Suppressor macrophage treated with lipopolysaccharide for 4 hours (primary cell): ENCODE results near the gene ISLR.

ENCODE experiments used
- DNase-seq: peaks from one replicate; pipeline ENCODE4 v3.0.0-alpha.2; 2020

The ISLR gene

GRCh38 chr15:74216949-74217348, 43.4 kb downstream of the ISLR start:
- no peak for DNase-seq

DNA sequence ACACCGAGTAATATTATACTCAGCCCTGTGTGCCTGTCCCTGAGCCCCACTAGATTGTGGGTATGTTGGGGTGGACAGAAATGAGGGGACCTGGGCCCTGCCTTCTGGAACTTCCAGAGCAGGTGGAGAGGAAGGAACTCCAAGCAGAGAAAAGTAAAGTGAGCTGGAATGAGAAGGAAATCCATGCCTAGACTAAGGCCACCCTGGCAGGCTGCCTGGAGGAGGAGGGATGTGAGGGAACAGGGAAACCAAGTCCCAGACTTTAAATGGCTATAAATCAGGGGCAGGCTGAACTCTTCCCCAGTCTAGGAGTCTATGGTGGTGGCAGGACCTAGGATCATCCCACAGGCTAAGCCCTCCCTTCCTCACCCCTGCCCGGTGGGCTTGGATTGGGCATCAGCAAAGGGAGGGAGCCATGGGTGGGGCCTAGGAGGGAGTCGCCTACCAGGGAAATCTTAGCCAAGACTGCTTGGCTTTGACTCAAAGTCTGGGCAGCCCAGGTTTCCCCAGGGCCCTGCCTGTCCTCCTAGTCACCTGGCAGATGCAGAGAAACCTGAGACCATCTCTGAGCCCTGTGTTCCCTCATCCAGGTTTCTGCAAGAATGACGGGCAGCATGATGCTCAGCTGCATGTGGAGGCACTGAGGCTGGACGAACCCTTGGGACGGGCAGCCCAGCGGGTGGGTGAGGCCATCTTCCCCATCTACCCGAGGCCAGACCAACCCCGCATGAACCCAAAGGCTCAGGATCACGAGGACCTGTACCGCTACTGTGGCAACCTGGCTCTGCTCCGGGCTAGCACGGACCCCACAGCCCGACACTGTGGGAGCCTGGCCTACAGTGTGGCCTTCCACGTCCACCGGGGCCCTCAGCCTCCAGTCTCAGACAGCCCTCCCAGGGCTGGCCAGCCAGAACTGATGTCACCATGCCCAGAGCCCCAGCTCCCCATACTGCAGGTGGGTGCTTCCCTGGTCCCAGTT, 44.7 kb downstream of the ISLR start:
- no peak for DNase-seq

DNA sequence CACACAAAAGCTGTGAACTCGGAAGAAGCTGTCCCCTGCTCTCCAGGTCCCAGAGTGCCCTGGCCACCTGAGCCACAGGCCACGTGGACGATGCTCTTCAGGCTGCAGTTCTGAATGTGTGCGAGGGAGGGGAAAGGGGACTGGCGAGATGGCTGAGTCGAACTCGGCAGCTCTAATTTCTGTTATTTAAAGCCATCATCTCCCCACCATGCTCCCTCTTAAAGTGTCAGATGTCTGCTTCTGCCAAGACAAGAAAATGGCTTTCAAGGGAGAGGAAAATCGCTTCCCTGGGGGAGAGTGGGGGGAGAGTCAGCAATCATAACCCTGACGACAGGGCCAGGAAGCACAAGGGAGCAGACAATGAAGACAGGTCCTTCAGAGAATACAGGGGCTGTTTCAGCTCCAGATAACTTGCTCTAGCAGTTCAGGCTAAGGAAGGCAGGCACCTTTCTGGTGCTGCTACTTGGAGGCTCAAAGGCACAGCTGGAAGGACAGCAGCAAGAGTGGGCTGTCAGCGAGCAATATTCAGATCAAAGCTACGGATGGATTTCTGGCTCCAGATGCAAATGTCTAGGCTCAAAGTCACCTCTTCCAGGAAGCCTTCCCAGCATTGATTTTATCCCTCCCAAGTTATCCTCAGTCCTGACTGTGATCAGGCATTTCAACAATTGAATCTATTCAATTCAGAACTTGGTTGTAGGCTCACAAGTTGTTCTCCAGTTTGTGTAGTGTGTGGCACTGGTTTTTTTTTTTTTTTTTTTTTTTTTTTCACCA, 47.2 kb downstream of the ISLR start:
- no peak for DNase-seq

DNA sequence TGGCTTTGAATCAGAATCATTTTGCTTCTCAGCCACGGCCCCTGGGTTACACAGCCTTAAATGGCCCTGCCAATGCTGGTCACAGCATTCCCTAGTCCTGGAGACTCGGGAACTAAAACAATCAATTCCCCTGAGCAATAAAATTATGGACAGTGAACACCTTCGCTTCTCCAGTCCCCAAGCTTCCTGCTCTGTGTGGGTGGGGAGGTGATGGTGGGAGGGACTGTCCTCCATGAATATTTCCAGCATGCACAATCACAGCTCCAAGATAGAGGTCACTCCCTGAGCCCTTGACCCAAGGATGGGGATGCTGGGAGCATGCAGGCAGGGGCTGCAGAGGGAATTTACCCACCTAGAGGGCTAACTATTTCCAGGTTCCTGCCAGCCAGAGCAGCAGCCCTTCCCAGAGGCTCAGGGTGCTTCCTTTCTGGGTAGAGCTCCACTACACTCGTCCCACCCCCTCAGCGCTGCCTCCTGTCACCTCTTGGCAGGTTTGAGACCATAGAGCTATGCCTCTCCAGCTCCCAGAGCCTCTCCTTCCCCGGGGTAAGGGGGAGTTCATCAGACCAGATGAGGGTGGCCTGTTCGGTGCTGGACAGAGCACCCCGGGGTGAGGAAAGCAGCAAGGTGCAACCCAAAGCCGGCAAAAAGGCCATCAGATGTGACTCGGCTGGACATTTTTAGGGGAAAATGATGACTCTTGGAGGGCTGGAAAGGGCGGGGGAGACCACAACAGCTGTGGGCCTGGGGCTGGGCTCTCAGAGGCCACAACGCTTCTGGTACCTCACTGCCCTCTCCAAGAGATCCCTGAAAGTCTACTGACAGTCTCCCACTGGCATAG, 48.1 kb downstream of the ISLR start:
- no peak for DNase-seq

- no peak for DNase-seq
These were observed 49.0 kb downstream of the ISLR start for GRCh38 chr15:74222240-74223119.

GRCh38 chr15:74225928-74226327, 52.4 kb downstream of the ISLR start:
- DNase-seq = no peak
